ENCODE data around the gene ASB13. TPM values are rescaled to one million over a fixed set of nuclear protein-coding genes. Genes with fewer than 3 reads are reported as not detected.
A peak's percentile ranks its signal among the peaks of the same experiment; 100 is the strongest.

The ASB13 gene
- total and polyA plus RNA-seq, 2 of the 13 experiments (the other 11 are each of a cell fraction or from before 2014, with no cell fraction given) = 9.3 to 15.4 TPM

GRCh38 chr10:5599613-5600520 is 66.5 kb downstream of the ASB13 start:
- ChIA-PET CTCF (ENCODE audit: low intra/inter-chr PET ratio, low total read pairs) (no interaction called here), POLR2A (interaction anchor here (1.2 kb wide), 1 partner anchor 51 kb away, joined by 3 read pairs; no protein-coding TSS in a partner anchor)
- no peak for FAIRE-seq
- Histone ChIP-seq H3K36me3 (replicated peaks in 1 of 2; ENCODE audit: control insufficient read depth in 1 of 2, insufficient read depth in 2 of 2, low read length in 2 of 2) (no peaks in the 10 kb centered on the region), H3K4me1 (ENCODE audit: insufficient read depth, low read length) (peaks cover 66% of the 10 kb centered on the region), H3K4me2 (ENCODE audit: low read depth, low read length) (peak overlapping the region; percentile 13), H2AFZ (ENCODE audit: low read length) (no peak overlapping the region), H4K20me1 (ENCODE audit: insufficient read depth, low read length) (no peaks in the 10 kb centered on the region), H3K27ac (ENCODE audit: extremely low read length, insufficient read depth, low read length) (no peak overlapping the region), H3K9ac (ENCODE audit: insufficient read depth, low read depth, low read length) (no peak overlapping the region), H3K79me2 (ENCODE audit: insufficient read depth, low read length) (no peaks in the 10 kb centered on the region), H3K4me3 (replicated peaks in 1 of 3; ENCODE audit: insufficient read depth in 1 of 3, low read depth in 2 of 3, low read length in 3 of 3) (no peak overlapping the region), H3K9me3 (ENCODE audit: low read length) (no peaks in the 10 kb centered on the region), H3K27me3 (ENCODE audit: control insufficient read depth in 1 of 2, insufficient read depth in 2 of 2, low read length in 2 of 2) (peaks cover 1 to 8% of the 10 kb centered on the region in 2 experiments; a peak in 3 of 5 replicates)
- no TSS peak for BruUV-seq (replicated peaks)
- intact Hi-C loops (cut with micrococcal nuclease; ENCODE audit: unreplicated experiment) (no loop called here), in situ Hi-C loops (cut with HindIII; ENCODE audit: extremely low pct_ligation_motif_present, low pct_unique_long_range_greater_than_20kb) (loop anchor here (25.0 kb wide), 1 partner anchor 788 kb away; no protein-coding TSS in a partner anchor)
- no peak for DNase-seq (ENCODE audit: low spot score)
- 40% methylated on average over 22 of the region's 23 CpGs for WGBS (ENCODE audit: low lambda C conversion rate)
- peak; percentile 24 for ATAC-seq
- TF ChIP-seq POLR2A (IDR thresholded peaks at IDR 0.05; ENCODE audit: insufficient read depth in 1 of 2, low read depth in 2 of 2, low read length in 2 of 2) (no peak), ZNF788 (CRISPR knock-in tag; IDR thresholded peaks at IDR 0.05; ENCODE audit: borderline replicate concordance) (no peak), ZNF580 (CRISPR knock-in tag; IDR thresholded peaks at IDR 0.05; ENCODE audit: borderline replicate concordance, low read depth) (no peak), NCOA1 (CRISPR knock-in tag; IDR thresholded peaks at IDR 0.05) (no peak), NRL (CRISPR knock-in tag; IDR thresholded peaks at IDR 0.05; ENCODE audit: borderline replicate concordance) (0 out of 2 replicates have a peak, but pooled peaks have one; percentile 32), ELF1 (CRISPR knock-in tag; IDR thresholded peaks at IDR 0.05) (no peak), WIZ (CRISPR knock-in tag; IDR thresholded peaks at IDR 0.05) (no peak), ZNF136 (CRISPR knock-in tag; IDR thresholded peaks at IDR 0.05; ENCODE audit: low read depth) (no peak), ELF4 (CRISPR knock-in tag; IDR thresholded peaks at IDR 0.05; ENCODE audit: borderline replicate concordance) (no peak), NR2F6 (IDR thresholded peaks at IDR 0.05) (peak; percentile 52; the same call in 1 of the 2 replicates), NR2F6 (CRISPR knock-in tag; IDR thresholded peaks at IDR 0.05) (peak; percentile 70), SNAI1 (CRISPR knock-in tag; IDR thresholded peaks at IDR 0.05; ENCODE audit: borderline replicate concordance) (no peak), NR2C2 (CRISPR knock-in tag; IDR thresholded peaks at IDR 0.05; ENCODE audit: borderline replicate concordance) (0 out of 2 replicates have a peak, but pooled peaks have one; percentile 25), ZMYM4 (CRISPR knock-in tag; IDR thresholded peaks at IDR 0.05) (peak; percentile 29; the same call in 1 of the 2 replicates), ZNF687 (CRISPR knock-in tag; IDR thresholded peaks at IDR 0.05) (peak; percentile 47)
- TF ChIP-seq, protein P1, sequence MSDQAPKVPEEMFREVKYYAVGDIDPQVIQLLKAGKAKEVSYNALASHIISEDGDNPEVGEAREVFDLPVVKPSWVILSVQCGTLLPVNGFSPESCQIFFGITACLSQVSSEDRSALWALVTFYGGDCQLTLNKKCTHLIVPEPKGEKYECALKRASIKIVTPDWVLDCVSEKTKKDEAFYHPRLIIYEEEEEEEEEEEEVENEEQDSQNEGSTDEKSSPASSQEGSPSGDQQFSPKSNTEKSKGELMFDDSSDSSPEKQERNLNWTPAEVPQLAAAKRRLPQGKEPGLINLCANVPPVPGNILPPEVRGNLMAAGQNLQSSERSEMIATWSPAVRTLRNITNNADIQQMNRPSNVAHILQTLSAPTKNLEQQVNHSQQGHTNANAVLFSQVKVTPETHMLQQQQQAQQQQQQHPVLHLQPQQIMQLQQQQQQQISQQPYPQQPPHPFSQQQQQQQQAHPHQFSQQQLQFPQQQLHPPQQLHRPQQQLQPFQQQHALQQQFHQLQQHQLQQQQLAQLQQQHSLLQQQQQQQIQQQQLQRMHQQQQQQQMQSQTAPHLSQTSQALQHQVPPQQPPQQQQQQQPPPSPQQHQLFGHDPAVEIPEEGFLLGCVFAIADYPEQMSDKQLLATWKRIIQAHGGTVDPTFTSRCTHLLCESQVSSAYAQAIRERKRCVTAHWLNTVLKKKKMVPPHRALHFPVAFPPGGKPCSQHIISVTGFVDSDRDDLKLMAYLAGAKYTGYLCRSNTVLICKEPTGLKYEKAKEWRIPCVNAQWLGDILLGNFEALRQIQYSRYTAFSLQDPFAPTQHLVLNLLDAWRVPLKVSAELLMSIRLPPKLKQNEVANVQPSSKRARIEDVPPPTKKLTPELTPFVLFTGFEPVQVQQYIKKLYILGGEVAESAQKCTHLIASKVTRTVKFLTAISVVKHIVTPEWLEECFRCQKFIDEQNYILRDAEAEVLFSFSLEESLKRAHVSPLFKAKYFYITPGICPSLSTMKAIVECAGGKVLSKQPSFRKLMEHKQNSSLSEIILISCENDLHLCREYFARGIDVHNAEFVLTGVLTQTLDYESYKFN (CRISPR knock-in tag; conservative IDR thresholded peaks at IDR 0.05) = 0 out of 2 replicates have a peak, but pooled peaks have one; percentile 13
